Measurements from ENCODE around the gene GNAI1. TPM values are rescaled to one million over a fixed set of nuclear protein-coding genes. Genes with fewer than 3 reads are reported as not detected.

Gene GNAI1
- total and polyA plus RNA-seq, 10 of the 15 experiments (the other 5 are each of a cell fraction or from before 2014, with no cell fraction given): not detected

DNA sequence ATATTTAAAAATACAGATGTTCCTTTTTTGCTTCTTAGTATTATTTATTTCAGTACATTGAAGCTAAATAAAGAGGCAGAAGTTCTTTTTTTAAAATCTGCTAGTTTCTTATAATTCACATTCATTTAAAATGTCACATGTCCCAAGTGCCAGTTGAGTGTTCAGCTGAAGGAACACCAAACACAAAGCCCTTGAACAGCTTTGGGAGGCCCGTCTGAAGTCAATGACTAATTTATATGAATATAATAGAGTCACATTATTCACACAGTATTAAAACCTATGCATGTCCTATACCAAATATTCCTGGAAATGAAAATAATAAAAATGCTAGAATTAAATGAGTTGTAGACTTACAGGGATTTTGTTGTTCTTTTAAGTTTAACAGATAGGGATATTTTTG lies 70.3 kb downstream of the GNAI1 start (continued):
- no peak for TF ChIP-seq POLR2AphosphoS5 (IDR thresholded peaks at IDR 0.05; ENCODE audit: low read length)

DNA sequence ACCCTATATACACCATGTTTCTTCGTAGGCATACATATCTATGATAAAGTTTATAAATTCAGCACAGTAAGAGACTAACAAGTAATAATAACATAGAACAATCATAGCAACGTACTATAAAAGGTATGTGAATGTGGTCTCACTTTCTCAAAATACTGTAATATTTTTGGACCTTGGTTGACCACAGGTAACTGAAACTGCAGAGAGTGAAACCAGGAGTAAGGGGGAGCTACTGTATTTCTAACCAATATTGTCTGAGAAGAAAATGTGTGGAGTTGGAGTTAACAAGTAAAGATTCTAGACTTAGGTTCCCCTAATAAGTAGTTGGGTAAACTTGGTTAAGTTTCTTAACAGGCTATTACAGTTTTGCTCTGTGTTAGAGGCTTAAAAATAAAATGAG lies 72.1 kb downstream of the GNAI1 start:
- SMC1A ChIA-PET (ENCODE audit: uncharacterized antibody, unreplicated experiment): no interaction called here
- Histone ChIP-seq H3K79me2 (ENCODE audit: control insufficient read depth, insufficient read depth, low read length) (no peaks in the 10 kb centered on the region), H4K20me1 (ENCODE audit: control insufficient read depth, insufficient read depth) (no peaks in the 10 kb centered on the region), H3K9me3 (replicated peaks; ENCODE audit: control insufficient read depth, insufficient read depth, low read length) (no peaks in the 10 kb centered on the region), H3K4me2 (ENCODE audit: control insufficient read depth, insufficient read depth) (0 out of 2 replicates have a peak overlapping the region, but pooled peaks have one; percentile 9), H3K36me3 (ENCODE audit: control insufficient read depth in 2 of 2, insufficient read depth in 2 of 2, low read length in 1 of 2) (no peaks in the 10 kb centered on the region), H3K4me3 (no peak overlapping the region), H2AFZ (ENCODE audit: control insufficient read depth, low read depth, low read length) (no peak overlapping the region), H3K27ac (ENCODE audit: control insufficient read depth, insufficient read depth) (no peak overlapping the region), H3K9ac (ENCODE audit: control insufficient read depth, insufficient read depth, low read length) (no peak overlapping the region), H3K4me1 (ENCODE audit: control insufficient read depth, insufficient read depth, low read length) (no peaks in the 10 kb centered on the region), H3K27me3 (replicated peaks in 1 of 2; ENCODE audit: control insufficient read depth in 2 of 2, insufficient read depth in 2 of 2, low read length in 1 of 2) (no peaks in the 10 kb centered on the region; a peak in 1 of 4 replicates)
- POLR2A ChIA-PET: no interaction called here
- TF ChIP-seq IKZF2 (IDR thresholded peaks at IDR 0.05): no peak
- TF ChIP-seq CREB1 (IDR thresholded peaks at IDR 0.05; ENCODE audit: low read depth): no peak
- TF ChIP-seq, protein P1, sequence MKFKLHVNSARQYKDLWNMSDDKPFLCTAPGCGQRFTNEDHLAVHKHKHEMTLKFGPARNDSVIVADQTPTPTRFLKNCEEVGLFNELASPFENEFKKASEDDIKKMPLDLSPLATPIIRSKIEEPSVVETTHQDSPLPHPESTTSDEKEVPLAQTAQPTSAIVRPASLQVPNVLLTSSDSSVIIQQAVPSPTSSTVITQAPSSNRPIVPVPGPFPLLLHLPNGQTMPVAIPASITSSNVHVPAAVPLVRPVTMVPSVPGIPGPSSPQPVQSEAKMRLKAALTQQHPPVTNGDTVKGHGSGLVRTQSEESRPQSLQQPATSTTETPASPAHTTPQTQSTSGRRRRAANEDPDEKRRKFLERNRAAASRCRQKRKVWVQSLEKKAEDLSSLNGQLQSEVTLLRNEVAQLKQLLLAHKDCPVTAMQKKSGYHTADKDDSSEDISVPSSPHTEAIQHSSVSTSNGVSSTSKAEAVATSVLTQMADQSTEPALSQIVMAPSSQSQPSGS (IDR thresholded peaks at IDR 0.05; ENCODE audit: low read length): 0 out of 2 replicates have a peak, but pooled peaks have one; percentile 25
- TF ChIP-seq, protein P2, sequence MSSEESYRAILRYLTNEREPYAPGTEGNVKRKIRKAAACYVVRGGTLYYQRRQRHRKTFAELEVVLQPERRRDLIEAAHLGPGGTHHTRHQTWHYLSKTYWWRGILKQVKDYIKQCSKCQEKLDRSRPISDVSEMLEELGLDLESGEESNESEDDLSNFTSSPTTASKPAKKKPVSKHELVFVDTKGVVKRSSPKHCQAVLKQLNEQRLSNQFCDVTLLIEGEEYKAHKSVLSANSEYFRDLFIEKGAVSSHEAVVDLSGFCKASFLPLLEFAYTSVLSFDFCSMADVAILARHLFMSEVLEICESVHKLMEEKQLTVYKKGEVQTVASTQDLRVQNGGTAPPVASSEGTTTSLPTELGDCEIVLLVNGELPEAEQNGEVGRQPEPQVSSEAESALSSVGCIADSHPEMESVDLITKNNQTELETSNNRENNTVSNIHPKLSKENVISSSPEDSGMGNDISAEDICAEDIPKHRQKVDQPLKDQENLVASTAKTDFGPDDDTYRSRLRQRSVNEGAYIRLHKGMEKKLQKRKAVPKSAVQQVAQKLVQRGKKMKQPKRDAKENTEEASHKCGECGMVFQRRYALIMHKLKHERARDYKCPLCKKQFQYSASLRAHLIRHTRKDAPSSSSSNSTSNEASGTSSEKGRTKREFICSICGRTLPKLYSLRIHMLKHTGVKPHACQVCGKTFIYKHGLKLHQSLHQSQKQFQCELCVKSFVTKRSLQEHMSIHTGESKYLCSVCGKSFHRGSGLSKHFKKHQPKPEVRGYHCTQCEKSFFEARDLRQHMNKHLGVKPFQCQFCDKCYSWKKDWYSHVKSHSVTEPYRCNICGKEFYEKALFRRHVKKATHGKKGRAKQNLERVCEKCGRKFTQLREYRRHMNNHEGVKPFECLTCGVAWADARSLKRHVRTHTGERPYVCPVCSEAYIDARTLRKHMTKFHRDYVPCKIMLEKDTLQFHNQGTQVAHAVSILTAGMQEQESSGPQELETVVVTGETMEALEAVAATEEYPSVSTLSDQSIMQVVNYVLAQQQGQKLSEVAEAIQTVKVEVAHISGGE (CRISPR knock-in tag; IDR thresholded peaks at IDR 0.05): no peak
- 0 out of 2 replicates have a peak, but pooled peaks have one; percentile 23 for TF ChIP-seq CBFB (IDR thresholded peaks at IDR 0.05; ENCODE audit: low read depth)
- peak; percentile 17; the same call in 1 of the 2 replicates for TF ChIP-seq RAD21 (IDR thresholded peaks at IDR 0.05; ENCODE audit: insufficient read depth, low read depth, low read length)
- TF ChIP-seq RUNX3 (IDR thresholded peaks at IDR 0.05; ENCODE audit: low read length): peak; percentile 93
- peak; percentile 50; the same call in 1 of the 2 replicates for TF ChIP-seq NFIC (IDR thresholded peaks at IDR 0.05; ENCODE audit: low read depth, low read length)
- peak; percentile 80 for TF ChIP-seq MEF2A (IDR thresholded peaks at IDR 0.05; ENCODE audit: insufficient read depth, low read depth, low read length)
- no peak for TF ChIP-seq FOXM1 (IDR thresholded peaks at IDR 0.05; ENCODE audit: low read depth, low read length)
- peak; percentile 55 for TF ChIP-seq MEF2B (IDR thresholded peaks at IDR 0.05; ENCODE audit: partially characterized antibody, poor library complexity, severe bottlenecking)
- CTCF ChIA-PET: no interaction called here
- in situ Hi-C loops (cut with MboI) (no loop called here), intact Hi-C loops (cut with micrococcal nuclease; ENCODE audit: unreplicated experiment) (no loop called here)
- RAD21 ChIA-PET (ENCODE audit: unreplicated experiment): no interaction called here
- DNase-seq (ENCODE audit: low read depth, low spot score) (no peak), ATAC-seq (peak; percentile 45), FAIRE-seq (no peak)
- no TSS peak for BruUV-seq (replicated peaks)
- WGBS (ENCODE audit: insufficient coverage, insufficient replicate concordance, low lambda C conversion rate, missing lambda C conversion rate): 0% methylated on average over 2 of the region's 2 CpGs

Data from GM12878 (cell line).